Measurements from ENCODE around the gene METTL25B. TPM values are rescaled to one million over a fixed set of nuclear protein-coding genes. Genes with fewer than 3 reads are reported as not detected.

Gene METTL25B
- total and polyA plus RNA-seq, 2 donors (not counting 3 experiments of a cell fraction or from before 2014, with no cell fraction given) = 12.8 to 15.0 TPM

GRCh38 chr1:156745881-156746280, 17.6 kb downstream of the METTL25B start:
- Histone ChIP-seq H3K4me1 (ENCODE audit: control insufficient read depth, extremely low read depth, insufficient read depth, low read length) (peaks cover 46% of the 10 kb centered on the region), H3K9ac (replicated peaks; ENCODE audit: extremely low read depth, insufficient read depth, low read length) (no peak overlapping the region), H3K36me3 (ENCODE audit: control insufficient read depth in 2 of 2, extremely low read depth in 1 of 2, insufficient read depth in 2 of 2, low read length in 2 of 2) (peaks cover 11 to 14% of the 10 kb centered on the region in 2 experiments), H3K4me3 (replicated peaks in 1 of 3; ENCODE audit: insufficient read depth in 1 of 3, low read depth in 1 of 3, low read length in 3 of 3) (no peak overlapping the region), H3K4me2 (ENCODE audit: insufficient read depth, low read length) (peak overlapping the region; percentile 49), H3K79me2 (ENCODE audit: control insufficient read depth, insufficient read depth, low read length) (peaks cover 65% of the 10 kb centered on the region), H3K9me3 (replicated peaks; ENCODE audit: control insufficient read depth, insufficient read depth, low read length) (no peaks in the 10 kb centered on the region), H3K27ac (ENCODE audit: insufficient read depth, low read depth, low read length) (peak overlapping the region; percentile 99), H3K27me3 (ENCODE audit: control insufficient read depth in 2 of 2, insufficient read depth in 2 of 2, low read length in 2 of 2) (no peaks in the 10 kb centered on the region), H2AFZ (ENCODE audit: low read depth, low read length) (no peak overlapping the region), H3K9me1 (replicated peaks; ENCODE audit: control insufficient read depth, extremely low read depth, insufficient read depth, low read length) (no peaks in the 10 kb centered on the region), H4K20me1 (replicated peaks; ENCODE audit: control insufficient read depth, extremely low read depth, insufficient read depth, low read length) (no peaks in the 10 kb centered on the region)
- TF ChIP-seq POLR2AphosphoS5 (IDR thresholded peaks at IDR 0.05; ENCODE audit: insufficient read depth, low read depth, low read length) = no peak
- TF ChIP-seq MAX (IDR thresholded peaks at IDR 0.05; ENCODE audit: insufficient read depth, insufficient read length) = no peak
- no peak for TF ChIP-seq JUN (IDR thresholded peaks at IDR 0.05; ENCODE audit: borderline replicate concordance, insufficient read depth, insufficient read length, low read depth)
- TF ChIP-seq MYC (IDR thresholded peaks at IDR 0.05; ENCODE audit: low read depth, low read length) = no peak
- TF ChIP-seq FOS (IDR thresholded peaks at IDR 0.05; ENCODE audit: borderline replicate concordance, insufficient read depth, low read length) = no peak
- TF ChIP-seq, protein P1, sequence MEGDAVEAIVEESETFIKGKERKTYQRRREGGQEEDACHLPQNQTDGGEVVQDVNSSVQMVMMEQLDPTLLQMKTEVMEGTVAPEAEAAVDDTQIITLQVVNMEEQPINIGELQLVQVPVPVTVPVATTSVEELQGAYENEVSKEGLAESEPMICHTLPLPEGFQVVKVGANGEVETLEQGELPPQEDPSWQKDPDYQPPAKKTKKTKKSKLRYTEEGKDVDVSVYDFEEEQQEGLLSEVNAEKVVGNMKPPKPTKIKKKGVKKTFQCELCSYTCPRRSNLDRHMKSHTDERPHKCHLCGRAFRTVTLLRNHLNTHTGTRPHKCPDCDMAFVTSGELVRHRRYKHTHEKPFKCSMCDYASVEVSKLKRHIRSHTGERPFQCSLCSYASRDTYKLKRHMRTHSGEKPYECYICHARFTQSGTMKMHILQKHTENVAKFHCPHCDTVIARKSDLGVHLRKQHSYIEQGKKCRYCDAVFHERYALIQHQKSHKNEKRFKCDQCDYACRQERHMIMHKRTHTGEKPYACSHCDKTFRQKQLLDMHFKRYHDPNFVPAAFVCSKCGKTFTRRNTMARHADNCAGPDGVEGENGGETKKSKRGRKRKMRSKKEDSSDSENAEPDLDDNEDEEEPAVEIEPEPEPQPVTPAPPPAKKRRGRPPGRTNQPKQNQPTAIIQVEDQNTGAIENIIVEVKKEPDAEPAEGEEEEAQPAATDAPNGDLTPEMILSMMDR (IDR thresholded peaks at IDR 0.05; ENCODE audit: extremely low read depth in 1 of 2, insufficient read depth in 1 of 2, low read depth in 1 of 2, low read length in 2 of 2) = no peak
- TF ChIP-seq GATA2 (IDR thresholded peaks at IDR 0.05; ENCODE audit: insufficient read depth, insufficient read length, low read depth, low read length) = no peak
- no peak for TF ChIP-seq EZH2 (IDR thresholded peaks at IDR 0.05; ENCODE audit: borderline replicate concordance, low read depth, low read length, severe bottlenecking)
- no peak for TF ChIP-seq POLR2A (IDR thresholded peaks at IDR 0.05; ENCODE audit: low read depth, low read length)
- FAIRE-seq = no peak
- intact Hi-C loops (cut with micrococcal nuclease) (loop anchor here (1.0 to 5.0 kb wide), 2 partner anchors 18 to 244 kb away; partner anchors contain the start of genes ISG20L2, MEF2D and METTL25B), dilution Hi-C loops (cut with MboI; ENCODE audit: extremely low pct_ligation_motif_present, low sequenced_read_pairs) (no loop called here)
- ChIA-PET POLR2A (no interaction called here), CTCF (interaction anchor here (0.7 to 1.0 kb wide), 2 partner anchors 12 to 19 kb away, joined by 3 read pairs; no protein-coding TSS in a partner anchor)
- no peak for DNase-seq (ENCODE audit: low read depth, low spot score)
- BruUV-seq (replicated peaks) = no TSS peak

All from endothelial cell of umbilical vein (primary cell).